Motor neuron (in vitro differentiated cells): ENCODE measurements around the gene ENTPD2. TPM values are rescaled to one million over a fixed set of nuclear protein-coding genes. Genes with fewer than 3 reads are reported as not detected.
A peak's percentile ranks its signal among the peaks of the same experiment; 100 is the strongest.

Experiments used
- ATAC-seq, 8 experiments: fragments of 200-7000 bp; cut with Tn5 transposase; replicated peaks in 6 of 8; 2 replicates each; pipeline ENCODE4 v1.8.0; 2021; ENCODE audit warnings: mild to moderate bottlenecking in 8 of 8, moderate library complexity in 8 of 8
- H3K27ac ChIP-seq, 2 donors: fragments of 250-450 bp; sonication (Bioruptor Pico); 2 replicates each; pipeline ENCODE4 v1.9.0; 2021; ENCODE audit warnings: antibody characterized with exemption in 2 of 2, mild to moderate bottlenecking in 2 of 2, moderate library complexity in 1 of 2
- H3K4me1 ChIP-seq, 2 donors: fragments of 250-450 bp; sonication (Bioruptor Pico); replicated peaks in 1 of 2; 2 replicates each; pipeline ENCODE4 v1.6.1; 2021; ENCODE audit warnings: antibody characterized with exemption in 2 of 2, mild to moderate bottlenecking in 2 of 2, moderate library complexity in 1 of 2
- H3K4me3 ChIP-seq, 5 donors: fragments of 250-450 bp; sonication (Bioruptor Pico); 2 replicates each; pipeline ENCODE4 v1.9.0; 2021; ENCODE audit warnings: antibody characterized with exemption in 5 of 5, mild to moderate bottlenecking in 5 of 5, moderate library complexity in 4 of 5
- WGBS, 10 experiments: fragments of 450-650 bp; shearing (Covaris generic); methylation state at CpG; one replicate each; pipeline ENCODE4 v1.0.0; 2022; 5-methylcytosine and 5-hydroxymethylcytosine counted together
- in situ Hi-C, 9 experiments: fragments of 400-800 bp; cut with MboI; loops; one replicate each; pipeline ENCODE4 v1.15.0; 2021; ENCODE audit warnings: low sequenced_read_pairs in 9 of 9, low pct_unique_long_range_greater_than_20kb in 2 of 9; ENCODE audit not compliant: unreplicated experiment in 9 of 9
- total RNA-seq, 8 experiments: library from RNA; unstranded; fragments of 300-600 nt; gene quantifications; 2 replicates each; pipeline versions ENCODE4 v1.2.3 to v1.2.4, GENCODE V29; 2022

Gene ENTPD2
- total RNA-seq, 8 experiments from 2014 or later, result 0.13 to 1.3 (median 0.34) TPM

GRCh38 chr9:137086531-137087408, 32.9 kb upstream of the ENTPD2 start, which contains the start of gene MAN1B1:
MAN1B1 (plus strand) TSS chr9:137086985; CDS start chr9:137087000, 15 bp downstream.
- in situ Hi-C loops, result no loop called here
- peak; percentile 65 to 93 (median 87) for ATAC-seq
- WGBS, 10 experiments, result 0% methylated on average over 6 to 25 of the region's 101 CpGs; no CpG with 5 or more reads in 7 of the 10 experiments
- peaks cover 15 to 18% of the 10 kb centered on the region in 2 donors for H3K4me1 ChIP-seq
- peak within 1 kb of the TSS; percentile 59 to 78 (median 69) for H3K4me3 ChIP-seq
- peak within 1 kb of the TSS; percentile 80 to 81 for H3K27ac ChIP-seq

- peak overlapping the region; percentile 51 to 80 for H3K27ac ChIP-seq
- WGBS, 10 experiments, result 0 to 40% (median 2%) methylated on average over 1 to 15 of the region's 58 CpGs; no CpG with 5 or more reads in 1 of the 10 experiments
- peak in 3 of 8 experiments; percentile 7 to 15 (median 12) for ATAC-seq
- in situ Hi-C loops, result no loop called here
- H3K4me3 ChIP-seq, result peak overlapping the region; percentile 59 to 78 (median 69)
- peaks cover 15 to 18% of the 10 kb centered on the region in 2 donors for H3K4me1 ChIP-seq
Measured at GRCh38 chr9:137085920-137086530, 32.2 kb upstream of the ENTPD2 start.

- 83 to 100% (median 90%) methylated on average over 1 to 4 of the region's 9 CpGs; no CpG with 5 or more reads in 4 of the 10 experiments for WGBS, 10 experiments
- Histone ChIP-seq H3K4me3 (no peak overlapping the region), H3K27ac (no peak overlapping the region), H3K4me1 (peaks cover 15 to 18% of the 10 kb centered on the region in 2 donors)
- in situ Hi-C loops, result no loop called here
- ATAC-seq, result no peak
Measured at GRCh38 chr9:137084526-137084925, 30.7 kb upstream of the ENTPD2 start.

DNA sequence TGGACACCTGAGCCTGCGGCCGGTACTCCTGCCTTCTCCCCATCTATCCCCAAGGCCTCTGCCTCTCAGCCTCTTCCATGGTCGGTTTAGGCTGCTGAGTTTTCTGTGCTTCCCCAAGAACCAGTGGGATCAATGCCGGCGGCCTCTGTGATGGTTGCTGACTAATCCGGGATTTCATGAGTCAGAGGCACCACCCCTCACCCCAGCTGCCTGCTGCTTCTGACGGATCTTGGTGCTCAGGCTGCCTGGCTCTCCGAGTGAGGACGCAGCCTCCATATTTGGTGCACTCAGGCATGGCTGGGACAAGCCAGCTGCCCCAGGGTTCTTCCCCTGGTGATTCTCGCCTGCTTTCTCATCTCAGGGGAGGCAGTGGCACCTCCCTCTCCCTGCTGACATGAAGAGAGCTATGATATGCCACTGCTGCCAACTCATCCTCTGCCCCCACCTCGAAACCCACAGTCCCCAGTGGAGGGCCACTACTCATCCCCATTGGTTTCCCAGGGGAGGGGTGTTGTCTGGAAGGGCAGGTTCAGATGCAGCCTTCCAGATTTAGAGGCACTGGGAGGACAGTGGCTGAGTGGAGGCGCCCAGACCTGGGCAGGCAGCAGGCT, 29.6 kb upstream of the ENTPD2 start:
- Histone ChIP-seq H3K4me1 (peaks cover 15 to 21% of the 10 kb centered on the region in 2 donors), H3K27ac (peak overlapping the region in 1 of 2 donors; percentile 30), H3K4me3 (no peak overlapping the region)
- peak; percentile 2 to 35 (median 20) for ATAC-seq
- in situ Hi-C loops, result no loop called here
- 0 to 65% (median 30%) methylated on average over 1 to 7 of the region's 12 CpGs; no CpG with 5 or more reads in 3 of the 10 experiments for WGBS, 10 experiments

GRCh38 chr9:137082925-137083290, 29.0 kb upstream of the ENTPD2 start:
- 30 to 100% (median 72%) methylated on average over 1 to 7 of the region's 8 CpGs; no CpG with 5 or more reads in 6 of the 10 experiments for WGBS, 10 experiments
- in situ Hi-C loops, result no loop called here
- Histone ChIP-seq H3K27ac (no peak overlapping the region), H3K4me3 (no peak overlapping the region), H3K4me1 (peaks cover 11 to 18% of the 10 kb centered on the region in 2 donors)
- ATAC-seq, result peak in 1 of 8 experiments; percentile 1

DNA sequence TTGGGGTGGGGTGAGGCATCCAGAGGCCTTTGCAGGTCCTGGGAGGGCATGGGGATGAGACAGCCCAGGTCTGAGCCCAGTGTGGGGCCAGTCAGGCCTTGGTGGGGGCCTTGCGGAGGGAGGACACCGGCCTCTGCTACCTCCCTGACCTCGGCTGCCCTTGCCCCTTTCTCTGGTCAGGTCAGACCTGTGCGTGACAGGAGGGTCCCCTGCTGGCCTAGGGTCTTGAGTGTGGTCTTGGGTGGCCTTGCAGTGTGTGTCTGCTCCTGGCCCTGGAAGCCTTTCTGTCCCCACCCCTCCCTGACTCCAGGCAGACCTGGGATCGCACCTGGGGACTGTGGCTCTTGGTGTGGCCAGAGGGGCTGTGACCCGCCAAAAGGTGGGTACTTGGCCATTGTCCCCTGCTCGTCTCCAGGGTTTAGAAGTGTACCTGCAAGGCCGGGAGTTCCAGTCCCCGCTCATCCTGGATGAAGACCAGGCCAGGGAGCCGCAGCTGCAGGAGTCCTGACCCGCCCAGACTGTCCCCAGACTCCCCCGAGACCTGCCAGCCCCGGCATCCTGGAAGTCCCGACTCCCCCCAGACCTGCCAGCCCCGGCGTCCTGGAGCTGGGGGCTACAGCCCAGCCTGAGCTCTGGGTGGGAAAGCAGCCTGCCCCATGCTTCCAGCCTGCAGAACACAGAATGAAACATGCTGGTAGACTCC, 28.5 kb upstream of the ENTPD2 start:
- Histone ChIP-seq H3K27ac (no peak overlapping the region), H3K4me1 (peaks cover 6 to 14% of the 10 kb centered on the region in 2 donors), H3K4me3 (no peak overlapping the region)
- in situ Hi-C loops, result no loop called here
- 100% methylated on average over 1 of the region's 16 CpGs; no CpG with 5 or more reads in 9 of the 10 experiments for WGBS, 10 experiments
- ATAC-seq, result no peak

- H3K4me1 ChIP-seq, result peaks cover 4 to 9% of the 10 kb centered on the region in 2 donors
- ATAC-seq, result no peak
- in situ Hi-C loops, result no loop called here
- 71 to 90% (median 76%) methylated on average over 1 to 9 of the region's 24 CpGs; no CpG with 5 or more reads in 6 of the 10 experiments for WGBS, 10 experiments
- no peak overlapping the region for H3K4me3 ChIP-seq
- H3K27ac ChIP-seq, result no peak overlapping the region
Measured at GRCh38 chr9:137080260-137081122, 26.6 kb upstream of the ENTPD2 start.

DNA sequence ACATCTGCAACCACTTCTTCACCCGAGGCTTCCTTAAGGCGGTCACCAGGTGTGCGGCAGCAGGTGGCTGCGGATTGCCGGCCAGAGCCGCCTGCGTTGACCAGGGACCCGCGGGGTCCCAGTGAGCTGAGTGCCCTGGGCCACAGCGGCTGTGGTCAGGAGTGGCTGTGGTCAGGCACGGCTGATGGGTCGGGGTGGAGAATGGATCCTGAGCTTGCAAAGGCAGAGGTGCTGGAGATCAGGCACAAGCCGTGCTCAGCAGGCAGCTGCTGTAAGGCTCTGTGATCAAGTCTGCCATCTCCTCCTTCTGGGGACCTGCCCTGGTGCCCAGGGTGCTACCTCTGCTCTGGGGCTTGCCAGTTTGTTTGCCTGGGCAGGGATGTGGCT, 25.5 kb upstream of the ENTPD2 start:
- no peak for ATAC-seq
- Histone ChIP-seq H3K27ac (no peak overlapping the region), H3K4me3 (peak overlapping the region in 1 of 5 donors; percentile 68), H3K4me1 (peaks cover 2 to 8% of the 10 kb centered on the region in 2 donors)
- in situ Hi-C loops, result no loop called here
- WGBS, 10 experiments, result no CpG with 5 or more reads among the region's 13 CpGs

DNA sequence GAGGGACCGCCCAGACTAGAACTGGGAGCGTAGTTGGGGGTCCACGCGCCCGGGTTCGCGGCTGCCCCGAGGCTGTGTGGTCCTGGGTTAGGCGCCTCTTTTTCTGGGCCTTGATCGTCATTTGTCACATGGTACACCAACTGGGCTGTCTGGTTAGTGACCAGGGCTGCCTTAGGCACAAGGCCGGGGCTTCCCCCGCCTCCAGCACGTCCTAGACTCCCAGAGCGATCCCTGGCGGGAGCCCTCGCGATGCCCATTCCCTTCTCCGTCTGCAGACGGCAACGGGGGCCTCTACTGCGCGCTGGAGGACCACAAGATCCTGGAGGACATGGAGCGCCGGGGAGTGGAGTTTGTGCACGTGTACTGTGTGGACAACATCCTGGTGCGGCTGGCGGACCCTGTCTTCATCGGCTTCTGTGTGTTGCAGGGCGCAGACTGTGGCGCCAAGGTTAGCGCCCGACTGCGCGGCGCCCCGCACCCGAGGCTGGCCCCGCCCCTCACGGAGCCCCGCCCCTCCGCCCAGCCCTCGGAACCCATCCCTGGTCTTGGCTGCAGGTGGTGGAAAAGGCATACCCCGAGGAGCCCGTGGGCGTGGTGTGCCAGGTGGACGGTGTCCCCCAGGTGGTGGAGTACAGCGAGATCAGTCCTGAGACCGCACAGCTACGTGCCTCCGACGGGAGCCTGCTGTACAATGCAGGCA, 25.0 kb upstream of the ENTPD2 start:
- H3K4me3 ChIP-seq, result peak overlapping the region in 3 of 5 donors; percentile 42 to 68 (median 45)
- in situ Hi-C loops, result no loop called here

GRCh38 chr9:137077758-137078693, 24.2 kb upstream of the ENTPD2 start:
- WGBS, 10 experiments, result 0 to 40% methylated on average over 1 to 2 of the region's 76 CpGs; no CpG with 5 or more reads in 8 of the 10 experiments
- peak overlapping the region; percentile 19 to 68 (median 42) for H3K4me3 ChIP-seq

More for the DNA sequence above, 25.0 kb upstream of the ENTPD2 start:
- Histone ChIP-seq H3K27ac (no peak overlapping the region), H3K4me1 (peaks cover 2 to 8% of the 10 kb centered on the region in 2 donors)
- WGBS, 10 experiments, result 15 to 85% (median 49%) methylated on average over 1 to 12 of the region's 51 CpGs; no CpG with 5 or more reads in 6 of the 10 experiments
- ATAC-seq, result peak in 1 of 8 experiments; percentile 2

More at GRCh38 chr9:137077758-137078693, 24.2 kb upstream of the ENTPD2 start:
- H3K4me1 ChIP-seq, result peaks cover 2 to 6% of the 10 kb centered on the region in 2 donors
- no peak overlapping the region for H3K27ac ChIP-seq
- in situ Hi-C loops, result no loop called here
- peak; percentile 5 to 41 (median 15) for ATAC-seq
